ENCODE data around the gene PLPPR2.
"Not testable (repeated sequence)": the region's sequence is repeated elsewhere in the genome, so short reads cannot be mapped to it uniquely, and the experiment has no call there.

The PLPPR2 gene

DNA sequence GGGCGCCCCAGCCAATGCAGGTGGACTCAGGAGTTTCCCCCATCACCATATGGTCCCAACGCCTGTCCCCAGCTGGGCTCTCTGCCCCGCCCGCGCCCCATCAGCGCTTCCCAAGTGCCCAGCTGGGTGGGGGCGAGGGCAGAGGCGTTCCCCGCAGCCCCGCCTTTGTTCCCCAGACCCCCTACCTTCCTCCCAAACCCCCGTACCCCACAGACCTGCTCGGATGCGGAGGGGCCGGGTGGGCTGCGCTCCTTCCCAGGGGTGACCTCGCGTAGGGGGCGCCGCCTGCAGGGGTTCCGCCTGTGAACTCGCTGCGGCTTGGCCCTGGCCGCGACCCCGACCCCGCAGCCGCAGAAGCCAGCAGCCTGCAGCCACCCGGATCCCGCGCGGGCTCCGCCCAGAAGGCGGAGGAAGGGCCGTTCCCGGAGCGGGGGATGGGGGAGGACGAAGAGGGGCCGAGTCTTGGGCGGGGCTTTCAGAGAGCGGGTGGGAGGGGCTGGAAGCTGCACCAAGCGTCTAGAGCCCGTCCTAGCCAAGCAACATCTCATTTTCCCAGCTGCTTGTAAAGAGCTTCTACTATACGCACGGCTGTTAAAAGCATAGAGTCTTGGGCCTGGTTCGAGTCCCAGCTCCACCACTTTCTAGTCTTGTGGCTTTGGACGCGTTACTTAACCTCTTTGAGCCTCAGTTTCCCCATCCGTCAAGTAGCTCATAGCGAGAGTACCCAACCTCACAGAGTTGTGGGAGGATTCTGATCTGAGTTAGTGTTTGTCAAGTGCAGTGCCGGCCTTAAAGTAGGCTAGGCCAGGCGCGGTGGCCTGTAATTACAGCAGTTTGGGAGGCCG, 15.8 kb upstream of the PLPPR2 start, which contains the start of gene RAB3D:
Gene RAB3D, minus strand, starts transcription at position 404 of the 845 bp plus-strand sequence. CDS start 2,258 bp downstream, outside the sequence.
- peak; percentile 89 for DNase-seq (ENCODE audit: low spot score)

- not testable (repeated sequence) for DNase-seq (ENCODE audit: low spot score)
Observed at GRCh38 chr19:11340099-11340467, 15.1 kb upstream of the PLPPR2 start.

- DNase-seq (ENCODE audit: low spot score), result no peak
Observed at GRCh38 chr19:11342429-11342828, 12.8 kb upstream of the PLPPR2 start.

DNA sequence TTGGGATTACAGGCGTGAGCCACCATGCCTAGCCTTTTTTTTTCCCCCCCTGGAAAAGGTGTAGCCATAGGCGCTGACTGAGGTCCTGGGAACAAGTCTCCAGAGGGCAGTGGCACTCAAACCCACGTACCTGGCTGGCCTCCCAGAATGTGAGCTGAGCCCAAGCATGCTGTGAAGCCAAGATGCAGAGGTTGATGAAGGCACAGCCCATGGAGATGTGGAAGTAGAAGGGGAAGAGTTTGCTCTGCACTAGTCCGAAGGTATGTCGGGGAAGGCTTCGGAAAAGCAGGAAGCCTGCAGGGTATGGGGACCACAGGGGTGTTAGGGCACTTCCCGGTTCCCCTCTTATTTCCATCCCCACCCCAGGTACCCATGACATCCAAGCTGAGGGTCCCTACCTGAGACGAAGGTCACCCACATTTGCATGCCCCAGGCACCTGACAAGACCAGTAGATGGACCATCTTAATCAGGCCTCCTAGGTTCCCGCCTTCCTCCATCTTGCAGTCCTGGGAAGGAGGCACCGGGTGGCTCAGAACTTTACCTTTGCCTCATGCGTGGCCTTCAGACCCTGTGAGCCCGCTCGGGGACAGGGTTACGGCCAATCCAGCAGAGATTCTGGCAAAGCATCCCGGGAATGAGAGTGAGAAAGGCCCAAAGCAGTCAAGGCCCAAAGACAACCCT, 10.0 kb upstream of the PLPPR2 start:
- no peak for DNase-seq (ENCODE audit: low spot score)

GRCh38 chr19:11346104-11346940, 8.9 kb upstream of the PLPPR2 start, which contains the start of the genes CCDC159 and TMEM205:
Gene CCDC159 (plus strand): TSS chr19:11346519. CDS start chr19:11346607, 88 bp downstream.
Gene TMEM205 (minus strand): TSS chr19:11346268. CDS start chr19:11345619, 649 bp downstream.
- DNase-seq (ENCODE audit: low spot score), result peak; percentile 88

GRCh38 chr19:11347546-11348039, 7.6 kb upstream of the PLPPR2 start:
- DNase-seq (ENCODE audit: low spot score), result no peak

GRCh38 chr19:11349171-11349570, 6.1 kb upstream of the PLPPR2 start:
- DNase-seq (ENCODE audit: low spot score), result no peak

DNA sequence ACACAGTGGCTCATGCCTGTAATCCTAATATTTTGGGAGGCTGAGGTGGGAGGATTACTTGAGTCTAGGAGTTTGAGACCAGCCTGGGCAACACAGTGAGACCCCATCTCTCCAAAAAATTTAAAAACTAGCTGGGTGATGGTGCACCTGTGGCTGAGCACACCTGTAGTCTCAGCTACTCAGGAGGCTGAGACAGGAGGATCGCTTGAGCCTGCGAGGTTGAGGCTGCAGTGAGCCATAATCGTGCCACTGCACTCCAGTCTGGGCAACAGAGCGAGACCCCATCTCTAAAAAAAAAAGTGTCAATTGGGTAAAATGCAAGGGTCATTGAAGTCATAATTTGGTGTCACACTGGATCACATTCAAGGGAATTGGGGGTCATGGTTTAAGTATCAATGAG, 1.1 kb upstream of the PLPPR2 start:
- not testable (repeated sequence) for DNase-seq (ENCODE audit: low spot score)

DNA sequence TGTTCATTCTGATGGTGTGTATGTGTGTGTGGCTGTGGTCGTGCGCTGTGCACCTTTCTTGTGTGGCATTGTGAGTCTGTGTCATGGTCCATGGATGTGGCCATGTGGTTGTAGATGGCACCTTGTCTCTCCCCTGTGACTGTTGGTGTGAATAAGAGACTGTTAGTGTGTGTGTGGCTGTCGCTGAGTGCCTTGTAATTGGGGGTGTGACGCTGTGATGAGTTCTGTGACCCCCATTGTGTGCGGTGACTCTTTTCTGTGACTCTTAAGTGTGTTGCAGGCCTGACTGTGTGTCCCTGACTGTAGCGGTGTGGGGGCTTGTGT, 804 bp downstream of the PLPPR2 start:
- no peak for DNase-seq (ENCODE audit: low spot score)

DNA sequence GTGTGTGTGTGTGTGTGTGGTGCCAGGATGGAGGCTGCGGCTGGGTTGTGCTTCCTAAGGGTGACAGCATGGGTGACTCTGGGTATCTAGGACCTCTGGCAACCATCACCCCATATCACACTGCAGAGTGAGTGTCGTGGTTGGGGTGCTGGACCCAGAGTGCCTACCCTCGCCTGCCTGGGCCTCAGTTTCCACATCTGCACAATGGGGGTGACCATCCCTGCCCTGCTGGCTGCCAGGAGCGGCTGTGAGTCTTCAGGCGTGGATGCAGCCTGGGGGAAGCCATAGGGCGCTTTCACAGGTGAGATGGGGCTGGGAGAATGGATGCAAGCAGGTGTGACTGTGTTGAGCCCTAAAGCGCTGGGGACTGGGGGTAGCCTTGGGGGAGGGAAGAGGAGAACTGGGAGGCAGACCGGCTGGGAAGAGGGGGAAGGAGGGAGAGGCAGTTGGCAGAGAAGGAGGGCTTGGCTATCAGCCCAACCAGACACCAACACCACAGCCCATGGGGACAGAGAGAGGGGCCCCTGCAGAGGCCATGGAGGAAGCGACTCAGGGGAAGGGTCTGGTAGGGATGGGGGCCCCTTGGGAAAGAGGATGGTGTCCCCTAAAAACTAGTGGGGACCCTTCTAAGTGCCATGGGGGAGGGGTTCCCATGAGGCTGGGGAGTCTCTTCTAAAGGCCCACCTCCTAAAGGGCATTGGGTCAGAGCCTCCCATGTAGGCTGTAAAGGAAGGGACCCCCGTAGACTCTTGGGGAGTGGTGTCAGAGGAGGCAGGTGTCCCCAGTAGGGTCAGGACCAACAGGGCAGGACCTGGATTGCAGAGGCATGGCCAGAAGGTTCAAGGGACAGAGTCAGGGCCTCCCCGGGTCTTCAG, 1.7 kb downstream of the PLPPR2 start:
- no peak for DNase-seq (ENCODE audit: low spot score)

DNA sequence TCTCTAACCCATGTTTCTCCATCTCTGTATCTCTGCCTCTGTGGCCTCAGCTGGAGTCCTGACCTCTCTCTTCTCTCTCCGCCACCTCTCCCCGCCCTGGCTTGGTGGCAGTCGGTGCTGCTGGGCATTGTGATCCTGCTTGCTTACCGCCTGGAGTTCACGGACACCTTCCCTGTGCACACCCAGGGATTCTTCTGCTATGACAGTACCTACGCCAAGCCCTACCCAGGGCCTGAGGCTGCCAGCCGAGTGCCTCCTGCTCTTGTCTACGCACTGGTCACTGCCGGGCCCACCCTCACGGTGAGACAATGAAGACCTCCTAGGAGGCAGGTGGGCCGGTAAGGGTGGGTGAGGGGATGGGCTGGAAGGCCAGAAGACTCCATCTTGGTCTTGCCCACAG, 4.2 kb downstream of the PLPPR2 start:
- no peak for DNase-seq (ENCODE audit: low spot score)

DNA sequence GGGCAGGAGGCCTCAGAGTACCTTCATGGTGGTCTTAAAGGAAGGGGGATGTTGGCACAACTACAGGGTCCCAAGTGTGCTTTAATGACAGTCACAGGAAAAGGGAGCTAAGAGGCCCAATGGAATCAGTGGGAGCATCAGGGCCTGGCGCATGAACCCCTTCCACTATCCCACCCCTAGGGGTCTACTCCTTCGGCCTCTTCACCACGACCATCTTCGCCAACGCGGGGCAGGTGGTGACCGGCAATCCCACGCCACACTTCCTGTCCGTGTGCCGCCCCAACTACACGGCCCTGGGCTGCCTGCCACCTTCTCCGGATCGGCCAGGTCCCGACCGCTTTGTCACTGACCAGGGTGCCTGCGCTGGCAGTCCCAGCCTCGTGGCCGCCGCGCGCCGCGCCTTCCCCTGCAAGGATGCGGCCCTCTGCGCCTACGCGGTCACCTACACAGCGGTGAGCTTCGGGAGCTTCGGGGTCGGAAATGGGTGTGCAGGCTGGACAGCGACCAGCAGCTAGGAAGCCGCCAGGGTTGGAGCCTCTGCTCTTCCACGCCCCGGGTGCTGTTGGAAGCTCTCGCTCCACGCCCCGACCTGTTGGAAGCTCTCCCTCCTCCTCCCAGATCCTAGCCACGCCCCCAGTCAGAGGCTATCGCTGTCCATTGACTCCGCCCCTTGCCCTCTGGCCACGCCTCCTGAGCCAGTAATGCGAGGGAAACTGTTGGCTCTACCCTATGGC, 6.0 kb downstream of the PLPPR2 start:
- DNase-seq (ENCODE audit: low spot score), result no peak

DNA sequence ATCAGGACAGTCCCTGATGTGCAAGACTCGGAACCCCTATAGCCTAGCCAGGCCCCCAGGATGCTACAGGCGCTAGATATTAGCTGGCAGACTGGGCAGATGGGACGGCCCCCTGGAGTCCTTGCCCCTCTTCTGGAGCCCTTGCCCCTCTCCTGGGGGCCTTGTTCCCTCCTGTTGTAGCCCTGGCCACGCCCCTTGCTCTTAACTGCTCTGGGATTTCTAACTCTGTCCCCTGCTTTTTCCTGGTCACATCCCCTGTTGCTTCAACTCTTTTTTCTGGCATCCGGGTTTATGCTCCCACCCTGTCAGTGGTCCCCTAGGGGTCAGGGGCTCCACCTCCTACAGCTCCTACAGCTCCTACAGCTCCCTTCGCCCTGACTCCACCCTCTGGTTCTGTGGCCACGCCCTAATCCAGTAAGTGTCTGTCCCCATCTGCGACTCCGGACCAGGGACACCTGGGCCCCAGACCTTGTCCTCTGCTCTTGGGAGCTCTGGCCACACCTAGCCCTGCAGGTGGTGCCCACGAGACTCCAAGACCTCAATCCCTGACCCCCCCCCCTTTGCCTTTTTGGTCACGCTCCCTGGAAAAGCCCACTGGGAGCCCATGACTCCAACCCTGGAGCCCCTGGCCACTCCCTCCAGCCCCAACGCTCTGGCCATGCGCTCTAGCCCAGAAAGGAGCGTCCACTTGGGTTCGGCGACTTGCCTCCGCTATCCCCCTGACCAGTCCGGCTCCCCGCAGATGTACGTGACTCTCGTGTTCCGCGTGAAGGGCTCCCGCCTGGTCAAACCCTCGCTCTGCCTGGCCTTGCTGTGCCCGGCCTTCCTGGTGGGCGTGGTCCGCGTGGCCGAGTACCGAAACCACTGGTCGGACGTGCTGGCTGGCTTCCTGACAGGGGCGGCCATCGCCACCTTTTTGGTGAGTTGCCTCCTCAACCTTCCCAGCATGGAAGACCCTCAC, 6.8 kb downstream of the PLPPR2 start:
- DNase-seq (ENCODE audit: low spot score), result no peak

DNA sequence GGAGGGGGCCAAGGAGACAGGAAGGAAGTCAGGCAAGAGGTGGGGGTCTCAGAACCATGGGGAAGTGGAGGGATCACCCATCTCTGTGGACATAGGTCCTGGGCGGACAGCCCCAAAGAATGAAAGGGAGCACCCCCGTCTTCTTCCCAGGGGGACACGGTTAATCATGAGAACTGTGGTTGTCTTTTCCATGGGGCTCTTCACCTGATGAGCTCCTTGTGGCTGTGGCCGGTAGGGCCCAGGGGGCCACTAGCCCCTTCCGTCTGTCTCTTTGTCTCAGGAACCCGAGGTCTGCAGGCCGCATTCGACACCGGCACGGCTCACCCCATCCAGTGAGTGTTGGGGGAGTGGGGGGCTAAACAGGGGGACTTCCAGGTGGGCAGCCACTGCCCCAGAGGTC, 8.6 kb downstream of the PLPPR2 start:
- no peak for DNase-seq (ENCODE audit: low spot score)

DNA sequence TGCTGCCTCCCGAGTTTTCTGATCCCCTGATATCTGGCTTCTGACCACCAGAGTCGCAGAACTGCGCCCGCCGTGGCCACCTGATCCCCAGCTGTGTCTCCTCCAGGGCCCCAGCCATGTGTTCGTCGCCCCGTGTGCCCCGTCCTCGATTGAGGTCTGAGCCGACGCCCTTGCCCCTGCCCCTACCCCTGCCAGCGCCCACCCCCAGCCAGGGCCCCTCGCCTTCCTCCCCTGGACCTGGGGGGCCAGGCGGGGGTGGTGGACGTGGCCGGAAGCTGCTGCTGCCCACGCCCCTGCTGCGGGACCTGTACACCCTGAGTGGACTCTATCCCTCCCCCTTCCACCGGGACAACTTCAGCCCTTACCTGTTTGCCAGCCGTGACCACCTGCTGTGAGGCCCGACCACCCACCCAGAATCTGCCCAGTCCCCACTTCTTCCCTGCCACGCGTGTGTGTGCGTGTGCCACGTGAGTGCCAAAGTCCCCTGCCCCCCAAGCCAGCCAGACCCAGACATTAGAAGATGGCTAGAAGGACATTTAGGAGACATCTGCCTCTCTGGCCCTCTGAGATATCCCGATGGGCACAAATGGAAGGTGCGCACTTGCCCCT, 9.2 kb downstream of the PLPPR2 start:
- DNase-seq (ENCODE audit: low spot score), result no peak

DNA sequence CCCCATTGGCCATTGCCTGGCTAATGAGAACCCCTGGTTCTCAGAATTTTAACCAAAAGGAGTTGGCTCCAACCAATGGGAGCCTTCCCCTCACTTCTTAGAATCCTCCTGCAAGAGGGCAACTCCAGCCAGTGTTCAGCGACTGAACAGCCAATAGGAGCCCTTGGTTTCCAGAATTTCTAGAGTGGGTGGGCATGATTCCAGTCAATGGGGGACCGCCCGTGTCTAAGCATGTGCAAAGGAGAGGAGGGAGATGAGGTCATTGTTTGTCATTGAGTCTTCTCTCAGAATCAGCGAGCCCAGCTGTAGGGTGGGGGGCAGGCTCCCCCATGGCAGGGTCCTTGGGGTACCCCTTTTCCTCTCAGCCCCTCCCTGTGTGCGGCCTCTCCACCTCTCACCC, 9.7 kb downstream of the PLPPR2 start:
- DNase-seq (ENCODE audit: low spot score), result no peak

GRCh38 chr19:11365557-11366117, 10.4 kb downstream of the PLPPR2 start:
- DNase-seq (ENCODE audit: low spot score), result no peak

GRCh38 chr19:11367528-11367927, 12.3 kb downstream of the PLPPR2 start:
- DNase-seq (ENCODE audit: low spot score), result no peak

GRCh38 chr19:11370744-11371143, 15.5 kb downstream of the PLPPR2 start:
- no peak for DNase-seq (ENCODE audit: low spot score)
